Fibroblast of mammary gland (primary cell): Measurements from ENCODE around the gene CALR3.

Source experiments
- DNase-seq: peaks from one replicate; pipeline ENCODE4 v3.0.0-alpha.2; 2010; ENCODE audit warnings: low read depth
- H3K4me3 ChIP-seq: 2 replicates; pipeline ENCODE4 v1.5.1; 2011; ENCODE audit warnings: low read depth, mild to moderate bottlenecking, low read length, moderate library complexity; ENCODE audit not compliant: control insufficient read depth
- CTCF ChIP-seq: conservative IDR thresholded peaks from 2 replicates; pipeline ENCODE4 v1.5.1; 2011; ENCODE audit warnings: low read depth, low read length, inconsistent platforms; ENCODE audit not compliant: control insufficient read depth, insufficient read depth

Gene CALR3

GRCh38 chr19:16457954-16458331 lies 38.0 kb downstream of the CALR3 start:
- no peak for TF ChIP-seq CTCF
- DNase-seq: no peak
- H3K4me3 ChIP-seq: no peak overlapping the region

- peak overlapping the region; percentile 1 for H3K4me3 ChIP-seq
- DNase-seq: peak; percentile 53
- TF ChIP-seq CTCF: no peak
Observed at GRCh38 chr19:16457195-16457953, 38.6 kb downstream of the CALR3 start.

- TF ChIP-seq CTCF: no peak
- H3K4me3 ChIP-seq: no peak overlapping the region
- DNase-seq: no peak
Observed at GRCh38 chr19:16456652-16457194, 39.2 kb downstream of the CALR3 start.

GRCh38 chr19:16455489-16455888 lies 40.5 kb downstream of the CALR3 start:
- no peak for TF ChIP-seq CTCF
- no peak overlapping the region for H3K4me3 ChIP-seq
- DNase-seq: no peak

GRCh38 chr19:16454351-16454918 lies 41.5 kb downstream of the CALR3 start:
- no peak for TF ChIP-seq CTCF
- no peak for DNase-seq
- no peak overlapping the region for H3K4me3 ChIP-seq

GRCh38 chr19:16452325-16452724 lies 43.6 kb downstream of the CALR3 start:
- TF ChIP-seq CTCF: no peak
- DNase-seq: no peak
- no peak overlapping the region for H3K4me3 ChIP-seq
